ENCODE data around the gene TMOD1.

GRCh38 chr9:97598461-97599288 is 97.2 kb downstream of the TMOD1 start:
- TF ChIP-seq GATA3 (IDR thresholded peaks at IDR 0.05; ENCODE audit: low read depth, low read length) (no peak), GATA2 (IDR thresholded peaks at IDR 0.05; ENCODE audit: low read depth, low read length) (no peak)

Data from SH-SY5Y (cell line).